GM23338 (cell line): ENCODE measurements around the gene CHST13. TPM values are rescaled to one million over a fixed set of nuclear protein-coding genes. Genes with fewer than 3 reads are reported as not detected.

ENCODE experiments used
- ATAC-seq: fragments of 200-7000 bp; cut with Tn5 transposase; 3 replicates; pipeline ENCODE4 v1.9.1; 2020
- DNase-seq: peaks from one replicate; pipeline ENCODE4 v3.0.0-alpha.2; 2015; ENCODE audit warnings: low spot score
- H2AFZ ChIP-seq: fragments of 200-600 bp; sonication (generic); 2 replicates; pipeline ENCODE4 v1.8.0; 2016; ENCODE audit warnings: antibody characterized with exemption, mild to moderate bottlenecking, moderate library complexity
- H3F3A ChIP-seq: fragments of 200-600 bp; sonication (generic); replicated peaks from 2 replicates; pipeline ENCODE4 v1.8.0; 2017; ENCODE audit warnings: antibody characterized with exemption, mixed run types, low read depth
- H3K27ac ChIP-seq: fragments of 200-600 bp; sonication (generic); 2 replicates; pipeline ENCODE4 v1.6.1; 2016; ENCODE audit warnings: low read depth
- H3K27me3 ChIP-seq: fragments of 200-600 bp; sonication (generic); 2 replicates; pipeline ENCODE4 v1.8.0; 2016; ENCODE audit warnings: mild to moderate bottlenecking, mixed run types, moderate library complexity; ENCODE audit not compliant: insufficient read depth
- H3K36me3 ChIP-seq: fragments of 200-600 bp; sonication (generic); 2 replicates; pipeline ENCODE4 v1.8.0; 2016; ENCODE audit warnings: mild to moderate bottlenecking; ENCODE audit not compliant: insufficient read depth
- H3K4me1 ChIP-seq: fragments of 200-600 bp; sonication (generic); 2 replicates; pipeline ENCODE4 v1.8.0; 2016; ENCODE audit warnings: mild to moderate bottlenecking, moderate library complexity; ENCODE audit not compliant: insufficient read depth
- H3K4me2 ChIP-seq: fragments of 200-600 bp; sonication (generic); 2 replicates; pipeline ENCODE4 v1.7.1; 2017; ENCODE audit warnings: mixed run types
- H3K4me3 ChIP-seq: fragments of 200-600 bp; sonication (generic); 2 replicates; pipeline ENCODE4 v1.6.1; 2016; ENCODE audit warnings: mixed run types
- H3K79me2 ChIP-seq: fragments of 200-600 bp; sonication (generic); replicated peaks from 2 replicates; pipeline ENCODE4 v1.8.0; 2017; ENCODE audit warnings: mild to moderate bottlenecking; ENCODE audit not compliant: insufficient read depth
- H3K9me2 ChIP-seq: fragments of 200-600 bp; sonication (generic); 2 replicates; pipeline ENCODE4 v1.8.0; 2017; ENCODE audit not compliant: insufficient read depth
- H4K20me1 ChIP-seq: fragments of 200-600 bp; sonication (generic); replicated peaks from 2 replicates; pipeline ENCODE4 v1.8.0; 2017; ENCODE audit warnings: mild to moderate bottlenecking; ENCODE audit not compliant: insufficient read depth
- H3K27ac Mint-ChIP-seq: 2 replicates; pipeline ENCODE4 v1.8.0; 2020; ENCODE audit warnings: inconsistent platforms, mild to moderate bottlenecking, moderate library complexity, mixed read lengths
- H3K27me3 Mint-ChIP-seq: 3 replicates; pipeline ENCODE4 v1.8.0; 2022; ENCODE audit warnings: low read depth, mild to moderate bottlenecking, moderate library complexity, mixed read lengths, inconsistent platforms; ENCODE audit not compliant: insufficient read depth, poor library complexity
- H3K36me3 Mint-ChIP-seq: 3 replicates; pipeline ENCODE4 v1.8.0; 2021; ENCODE audit warnings: low read depth, mild to moderate bottlenecking, inconsistent platforms, moderate library complexity, mixed read lengths
- H3K4me1 Mint-ChIP-seq: 3 replicates; pipeline ENCODE4 v1.8.0; 2020; ENCODE audit warnings: mild to moderate bottlenecking, inconsistent platforms, mixed read lengths
- H3K4me3 Mint-ChIP-seq: 3 replicates; pipeline ENCODE4 v1.8.0; 2021; ENCODE audit warnings: moderate library complexity, mild to moderate bottlenecking, inconsistent platforms, mixed read lengths
- H3K9me3 Mint-ChIP-seq: 3 replicates; pipeline ENCODE4 v1.8.0; 2020; ENCODE audit warnings: moderate library complexity, mild to moderate bottlenecking, inconsistent platforms, mixed read lengths
- CREB1 ChIP-seq: fragments of 250-450 bp; sonication (Bioruptor Pico); IDR thresholded peaks from 2 replicates; pipeline ENCODE4 v1.5.0; 2020; ENCODE audit warnings: low read depth, mild to moderate bottlenecking, moderate library complexity
- ETS1 ChIP-seq: IDR thresholded peaks from 2 replicates; pipeline ENCODE4 v1.6.1; 2016; ENCODE audit warnings: antibody characterized with exemption
- EZH2 ChIP-seq: fragments of 200-600 bp; sonication (generic); IDR thresholded peaks from one replicate; pipeline ENCODE4 v1.8.0; 2017; ENCODE audit warnings: antibody characterized with exemption, mild to moderate bottlenecking, low read depth; ENCODE audit not compliant: unreplicated experiment
- EZH2phosphoT487 ChIP-seq: fragments of 200-600 bp; sonication (generic); IDR thresholded peaks from one replicate; pipeline ENCODE4 v1.8.1; 2018; ENCODE audit warnings: antibody characterized with exemption; ENCODE audit not compliant: unreplicated experiment
- JUNB ChIP-seq: IDR thresholded peaks from one replicate; pipeline ENCODE4 v1.6.1; 2016; ENCODE audit warnings: antibody characterized with exemption; ENCODE audit not compliant: unreplicated experiment
- NANOG ChIP-seq: IDR thresholded peaks from 2 replicates; pipeline ENCODE4 v1.6.1; 2016; ENCODE audit warnings: antibody characterized with exemption, borderline replicate concordance
- POLR2AphosphoS5 ChIP-seq: IDR thresholded peaks from 2 replicates; pipeline ENCODE4 v1.6.1; 2016; ENCODE audit warnings: antibody characterized with exemption, low read depth
- REST ChIP-seq: IDR thresholded peaks from one replicate; pipeline ENCODE4 v1.6.1; 2018; ENCODE audit warnings: antibody characterized with exemption; ENCODE audit not compliant: unreplicated experiment
- STAT1 ChIP-seq: IDR thresholded peaks from one replicate; pipeline ENCODE4 v1.6.1; 2016; ENCODE audit warnings: antibody characterized with exemption; ENCODE audit not compliant: unreplicated experiment
- ZNF114 ChIP-seq: fragments of 250-450 bp; sonication (Bioruptor Pico); IDR thresholded peaks from 2 replicates; pipeline ENCODE4 v1.5.0; 2020; ENCODE audit warnings: mild to moderate bottlenecking, moderate library complexity
- ZNF331 ChIP-seq: fragments of 250-450 bp; sonication (Bioruptor Pico); IDR thresholded peaks from 2 replicates; pipeline ENCODE4 v1.5.0; 2020; ENCODE audit warnings: low read depth, mild to moderate bottlenecking, moderate library complexity
- polyA plus RNA-seq: library from polyadenylated mRNA; unstranded; fragments of >200 nt; fragmentation: Nextera tagmentation; extraction: Ambion mirVana; gene quantifications from 2 replicates; pipeline ENCODE4 v1.2.1, GENCODE V29; 2016
- total RNA-seq: library from RNA; depleted of rRNA; stranded (reverse); fragments of >200 nt; shearing (Covaris generic); gene quantifications from 2 replicates; pipeline ENCODE4 v1.2.3, GENCODE V29; 2014

The CHST13 gene
- total and polyA plus RNA-seq, 2 experiments from 2014 or later: 3.7 to 8.4 TPM

- Histone ChIP-seq H3K36me3 (no peaks in the 10 kb centered on the region), H3K27me3 (no peaks in the 10 kb centered on the region), H2AFZ (no peak overlapping the region), H3K4me3 (no peak overlapping the region), H3F3A (no peaks in the 10 kb centered on the region), H3K9me2 (no peaks in the 10 kb centered on the region), H3K79me2 (no peaks in the 10 kb centered on the region), H4K20me1 (no peaks in the 10 kb centered on the region), H3K4me1 (no peaks in the 10 kb centered on the region), H3K4me2 (no peak overlapping the region), H3K27ac (no peak overlapping the region)
- H3K27ac Mint-ChIP-seq: no peak overlapping the region
- no peaks in the 10 kb centered on the region for H3K36me3 Mint-ChIP-seq
- no peak for TF ChIP-seq ZNF331 (CRISPR knock-in tag)
- TF ChIP-seq POLR2AphosphoS5: no peak
- TF ChIP-seq EZH2phosphoT487: no peak
- no peak for TF ChIP-seq ZNF114 (CRISPR knock-in tag)
- no peak for TF ChIP-seq STAT1
- TF ChIP-seq EZH2: no peak
- TF ChIP-seq REST: no peak
- TF ChIP-seq NANOG: no peak
- TF ChIP-seq CREB1 (CRISPR knock-in tag): no peak
- no peak for TF ChIP-seq ETS1
- H3K9me3 Mint-ChIP-seq: peaks cover 3% of the 10 kb centered on the region; the same call in 1 of the 3 replicates
- ATAC-seq (no peak), DNase-seq (no peak)
- no peaks in the 10 kb centered on the region for H3K27me3 Mint-ChIP-seq
- H3K4me3 Mint-ChIP-seq: no peak overlapping the region
- no peaks in the 10 kb centered on the region for H3K4me1 Mint-ChIP-seq
Measured at GRCh38 chr3:126581569-126581968, 57.6 kb downstream of the CHST13 start.

GRCh38 chr3:126582311-126582710 lies 58.4 kb downstream of the CHST13 start:
- no peaks in the 10 kb centered on the region for H3K27me3 ChIP-seq
- no peaks in the 10 kb centered on the region for H4K20me1 ChIP-seq
- H3K4me1 Mint-ChIP-seq: no peaks in the 10 kb centered on the region
- no peaks in the 10 kb centered on the region for H3K36me3 ChIP-seq
- no peaks in the 10 kb centered on the region for H3F3A ChIP-seq
- no peak overlapping the region for H3K4me3 ChIP-seq
- H3K9me2 ChIP-seq: no peaks in the 10 kb centered on the region
- H3K27ac ChIP-seq: no peak overlapping the region
- no peaks in the 10 kb centered on the region for H3K79me2 ChIP-seq
- H3K27me3 Mint-ChIP-seq: no peaks in the 10 kb centered on the region
- ATAC-seq (no peak), DNase-seq (no peak)
- no peak overlapping the region for H3K27ac Mint-ChIP-seq
- no peaks in the 10 kb centered on the region for H3K4me1 ChIP-seq
- no peak overlapping the region for H3K4me3 Mint-ChIP-seq
- peaks cover 10% of the 10 kb centered on the region for H3K9me3 Mint-ChIP-seq
- H3K36me3 Mint-ChIP-seq: no peaks in the 10 kb centered on the region
- H3K4me2 ChIP-seq: no peak overlapping the region
- no peak overlapping the region for H2AFZ ChIP-seq
- TF ChIP-seq CREB1 (CRISPR knock-in tag): no peak
- TF ChIP-seq EZH2phosphoT487: no peak
- no peak for TF ChIP-seq JUNB
- no peak for TF ChIP-seq EZH2
- TF ChIP-seq POLR2AphosphoS5: no peak
- no peak for TF ChIP-seq ETS1
- no peak for TF ChIP-seq ZNF114 (CRISPR knock-in tag)
- TF ChIP-seq ZNF331 (CRISPR knock-in tag): no peak
- no peak for TF ChIP-seq NANOG
